ENCODE measurements around the gene FLYWCH2.
A peak's percentile ranks its signal among the peaks of the same experiment; 100 is the strongest.
"Not testable (repeated sequence)": the region's sequence is repeated elsewhere in the genome, so short reads cannot be mapped to it uniquely, and the experiment has no call there.

FLYWCH2 gene

DNA sequence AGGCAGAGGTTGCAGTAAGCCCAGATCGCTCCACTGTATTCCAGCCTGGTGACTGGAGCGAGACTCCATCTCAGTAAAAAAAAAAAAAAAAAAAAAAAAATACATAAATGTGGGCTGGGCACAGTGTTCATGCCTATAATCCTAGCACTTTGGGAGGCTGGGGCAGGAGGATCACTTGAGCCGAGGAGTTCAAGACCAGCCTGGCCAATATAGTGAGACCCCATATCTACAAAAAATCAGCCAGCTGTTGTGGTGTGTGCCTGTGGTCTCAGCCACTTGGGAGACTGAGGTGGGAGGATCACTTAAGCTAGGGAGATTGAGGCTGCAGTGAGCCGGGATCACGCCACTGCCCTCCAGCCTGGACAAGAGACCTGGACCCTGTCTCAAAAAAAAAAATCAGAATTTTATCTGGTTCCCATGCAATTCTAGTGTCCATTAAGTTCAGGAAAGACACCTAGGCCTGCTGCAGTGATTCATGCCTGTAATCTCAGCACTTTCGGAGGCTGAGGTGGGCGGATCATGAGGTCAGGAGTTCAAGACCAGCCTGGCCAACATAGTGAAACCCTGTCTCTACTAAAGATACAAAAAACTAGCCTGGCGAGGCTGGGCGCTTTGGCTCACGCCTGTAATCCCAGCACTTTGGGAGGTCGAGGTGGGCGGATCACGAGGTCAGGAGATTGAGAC is 48.4 kb downstream of the FLYWCH2 start:
- not testable (repeated sequence) for H3K4me2 ChIP-seq (ENCODE audit: insufficient read depth, low read length, poor library complexity, severe bottlenecking); H3K4ac ChIP-seq (ENCODE audit: low read length); H3K23ac ChIP-seq (ENCODE audit: low read depth, low read length, poor library complexity); H2AK5ac ChIP-seq (ENCODE audit: low read depth, low read length); H3K18ac ChIP-seq (ENCODE audit: low read length); H3K9ac ChIP-seq (ENCODE audit: low read depth, low read length, poor library complexity); H3K79me1 ChIP-seq (ENCODE audit: low read depth, low read length); DNase-seq (ENCODE audit: low spot score); H3K4me3 ChIP-seq (ENCODE audit: low read length in 2 of 2); H3K27ac ChIP-seq (replicated peaks; ENCODE audit: low read length); H4K91ac ChIP-seq (ENCODE audit: low read depth, low read length, poor library complexity); H4K8ac ChIP-seq (ENCODE audit: low read depth, low read length); H2BK5ac ChIP-seq (ENCODE audit: low read length); H3K27me3 ChIP-seq (ENCODE audit: control insufficient read depth in 3 of 3, insufficient read depth in 3 of 3, low read depth in 1 of 3, low read length in 3 of 3); H3K4me1 ChIP-seq (ENCODE audit: control insufficient read depth in 2 of 2, insufficient read depth in 1 of 2, low read depth in 1 of 2, low read length in 2 of 2); H2BK120ac ChIP-seq (ENCODE audit: low read depth, low read length); H3K14ac ChIP-seq (ENCODE audit: low read length); H2AFZ ChIP-seq (ENCODE audit: low read length); H3K9me3 ChIP-seq (replicated peaks in 1 of 2; ENCODE audit: control insufficient read depth in 2 of 2, insufficient read depth in 1 of 2, low read depth in 1 of 2, low read length in 2 of 2); H2BK15ac ChIP-seq (ENCODE audit: low read length); H2BK12ac ChIP-seq (ENCODE audit: low read length)
- peaks cover 3 to 28% of the 10 kb centered on the region in 2 donors for H3K36me3 ChIP-seq (replicated peaks in 1 of 2; ENCODE audit: control insufficient read depth in 2 of 2, insufficient read depth in 2 of 2, low read length in 2 of 2)
- no CpG with 5 or more reads among the region's 13 CpGs for WGBS, 2 donors (ENCODE audit: extremely low coverage in 2 of 2, insufficient read length in 2 of 2, insufficient replicate concordance in 1 of 2)

DNA sequence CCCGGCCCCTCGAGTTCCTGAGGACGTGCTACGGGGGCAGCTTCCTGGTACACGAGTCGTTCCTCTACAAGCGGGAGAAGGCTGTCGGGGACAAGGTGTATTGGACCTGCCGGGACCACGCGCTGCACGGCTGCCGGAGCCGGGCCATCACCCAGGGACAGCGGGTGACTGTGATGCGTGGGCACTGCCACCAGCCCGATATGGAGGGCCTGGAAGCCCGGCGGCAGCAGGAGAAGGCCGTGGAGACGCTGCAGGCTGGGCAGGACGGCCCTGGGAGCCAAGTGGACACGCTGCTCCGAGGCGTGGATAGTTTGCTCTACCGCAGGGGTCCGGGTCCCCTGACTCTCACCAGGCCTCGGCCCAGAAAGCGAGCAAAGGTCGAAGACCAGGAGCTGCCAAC is 50.1 kb downstream of the FLYWCH2 start:
- no peak overlapping the region for H2BK5ac ChIP-seq (ENCODE audit: low read length)
- H3K4me2 ChIP-seq (ENCODE audit: insufficient read depth, low read length, poor library complexity, severe bottlenecking): no peak overlapping the region
- peak overlapping the region in 1 of 2 donors; percentile 41 for H3K4me3 ChIP-seq (ENCODE audit: low read length in 2 of 2)
- H3K4ac ChIP-seq (ENCODE audit: low read length): no peak overlapping the region
- no peak overlapping the region for H2BK15ac ChIP-seq (ENCODE audit: low read length)
- H2BK12ac ChIP-seq (ENCODE audit: low read length): no peak overlapping the region
- no peak overlapping the region for H3K9ac ChIP-seq (ENCODE audit: low read depth, low read length, poor library complexity)
- no peak overlapping the region for H3K23ac ChIP-seq (ENCODE audit: low read depth, low read length, poor library complexity)
- no peaks in the 10 kb centered on the region for H3K9me3 ChIP-seq (replicated peaks in 1 of 2; ENCODE audit: control insufficient read depth in 2 of 2, insufficient read depth in 1 of 2, low read depth in 1 of 2, low read length in 2 of 2)
- H3K27ac ChIP-seq (replicated peaks; ENCODE audit: low read length): no peak overlapping the region
- no peak overlapping the region for H2AK5ac ChIP-seq (ENCODE audit: low read depth, low read length)
- H3K18ac ChIP-seq (ENCODE audit: low read length): no peak overlapping the region
- H4K91ac ChIP-seq (ENCODE audit: low read depth, low read length, poor library complexity): no peak overlapping the region
- no peak for DNase-seq (ENCODE audit: low spot score)
- no peak overlapping the region for H2AFZ ChIP-seq (ENCODE audit: low read length)
- peaks cover 0 to 5% of the 10 kb centered on the region in 2 donors for H3K4me1 ChIP-seq (ENCODE audit: control insufficient read depth in 2 of 2, insufficient read depth in 1 of 2, low read depth in 1 of 2, low read length in 2 of 2)
- H2BK120ac ChIP-seq (ENCODE audit: low read depth, low read length): no peak overlapping the region
- H3K79me1 ChIP-seq (ENCODE audit: low read depth, low read length): no peaks in the 10 kb centered on the region
- peaks cover 5 to 42% of the 10 kb centered on the region in 2 donors for H3K36me3 ChIP-seq (replicated peaks in 1 of 2; ENCODE audit: control insufficient read depth in 2 of 2, insufficient read depth in 2 of 2, low read length in 2 of 2)
- H4K8ac ChIP-seq (ENCODE audit: low read depth, low read length): no peak overlapping the region
- no peaks in the 10 kb centered on the region for H3K27me3 ChIP-seq (ENCODE audit: control insufficient read depth in 3 of 3, insufficient read depth in 3 of 3, low read depth in 1 of 3, low read length in 3 of 3)
- WGBS, 2 donors (ENCODE audit: extremely low coverage in 2 of 2, insufficient read length in 2 of 2, insufficient replicate concordance in 1 of 2): no CpG with 5 or more reads among the region's 30 CpGs
- H3K14ac ChIP-seq (ENCODE audit: low read length): no peak overlapping the region

DNA sequence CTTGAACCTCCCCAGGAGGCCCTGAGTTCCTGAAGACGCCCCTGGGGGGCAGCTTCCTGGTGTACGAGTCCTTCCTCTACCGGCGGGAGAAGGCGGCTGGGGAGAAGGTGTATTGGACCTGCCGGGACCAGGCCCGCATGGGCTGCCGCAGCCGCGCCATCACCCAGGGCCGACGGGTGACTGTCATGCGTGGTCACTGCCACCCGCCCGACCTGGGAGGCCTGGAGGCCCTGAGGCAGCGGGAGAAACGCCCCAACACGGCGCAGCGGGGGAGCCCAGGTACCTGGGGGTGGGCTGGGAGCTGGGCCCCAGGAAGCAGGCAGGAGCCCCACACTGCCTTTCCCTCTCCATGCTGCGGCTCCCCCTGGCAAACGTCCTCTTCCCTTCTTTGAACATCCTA is 50.7 kb downstream of the FLYWCH2 start:
- H2BK120ac ChIP-seq (ENCODE audit: low read depth, low read length): no peak overlapping the region

DNA sequence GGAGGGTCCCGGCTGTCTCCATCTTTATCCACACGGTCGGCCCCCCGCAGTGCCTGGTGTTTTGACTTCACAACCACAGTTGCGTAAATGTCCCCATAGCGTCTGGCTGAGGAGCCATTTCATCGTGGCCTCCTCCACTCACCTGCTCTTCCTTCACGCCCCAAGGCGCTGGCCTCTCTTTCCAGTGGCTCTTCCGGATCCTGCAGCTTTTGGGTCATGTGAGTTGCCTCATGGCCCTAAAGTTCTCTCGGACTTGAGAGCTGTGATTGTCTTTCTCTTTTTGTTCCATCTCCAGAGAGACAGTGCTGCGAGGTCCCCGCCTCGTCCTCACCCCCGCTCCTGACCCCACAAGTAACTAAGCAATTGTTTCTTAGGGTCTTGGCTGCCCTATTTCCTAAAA is 51.4 kb downstream of the FLYWCH2 start:
- Histone ChIP-seq H3K14ac (ENCODE audit: low read length) (no peak overlapping the region), H3K36me3 (replicated peaks in 1 of 2; ENCODE audit: control insufficient read depth in 2 of 2, insufficient read depth in 2 of 2, low read length in 2 of 2) (peaks cover 5 to 51% of the 10 kb centered on the region in 2 donors), H3K23ac (ENCODE audit: low read depth, low read length, poor library complexity) (no peak overlapping the region), H2BK120ac (ENCODE audit: low read depth, low read length) (no peak overlapping the region), H4K8ac (ENCODE audit: low read depth, low read length) (no peak overlapping the region), H2BK12ac (ENCODE audit: low read length) (no peak overlapping the region), H3K4me2 (ENCODE audit: insufficient read depth, low read length, poor library complexity, severe bottlenecking) (no peak overlapping the region), H2BK5ac (ENCODE audit: low read length) (no peak overlapping the region), H3K4me3 (ENCODE audit: low read length in 2 of 2) (no peak overlapping the region), H3K27ac (replicated peaks; ENCODE audit: low read length) (no peak overlapping the region), H3K27me3 (ENCODE audit: control insufficient read depth in 3 of 3, insufficient read depth in 3 of 3, low read depth in 1 of 3, low read length in 3 of 3) (no peaks in the 10 kb centered on the region), H3K9ac (ENCODE audit: low read depth, low read length, poor library complexity) (no peak overlapping the region), H3K18ac (ENCODE audit: low read length) (no peak overlapping the region), H4K91ac (ENCODE audit: low read depth, low read length, poor library complexity) (no peak overlapping the region), H3K4me1 (ENCODE audit: control insufficient read depth in 2 of 2, insufficient read depth in 1 of 2, low read depth in 1 of 2, low read length in 2 of 2) (no peaks in the 10 kb centered on the region), H3K4ac (ENCODE audit: low read length) (no peak overlapping the region), H2AK5ac (ENCODE audit: low read depth, low read length) (no peak overlapping the region), H3K79me1 (ENCODE audit: low read depth, low read length) (no peaks in the 10 kb centered on the region), H2BK15ac (ENCODE audit: low read length) (no peak overlapping the region), H2AFZ (ENCODE audit: low read length) (no peak overlapping the region), H3K9me3 (replicated peaks in 1 of 2; ENCODE audit: control insufficient read depth in 2 of 2, insufficient read depth in 1 of 2, low read depth in 1 of 2, low read length in 2 of 2) (no peaks in the 10 kb centered on the region)
- DNase-seq (ENCODE audit: low spot score): no peak
- WGBS, 2 donors (ENCODE audit: extremely low coverage in 2 of 2, insufficient read length in 2 of 2, insufficient replicate concordance in 1 of 2): no CpG with 5 or more reads among the region's 15 CpGs

More for the DNA sequence above, 50.7 kb downstream of the FLYWCH2 start:
- no peak overlapping the region for H3K18ac ChIP-seq (ENCODE audit: low read length)
- H3K27ac ChIP-seq (replicated peaks; ENCODE audit: low read length): no peak overlapping the region
- H3K4me2 ChIP-seq (ENCODE audit: insufficient read depth, low read length, poor library complexity, severe bottlenecking): no peak overlapping the region
- H3K23ac ChIP-seq (ENCODE audit: low read depth, low read length, poor library complexity): no peak overlapping the region
- H3K4me1 ChIP-seq (ENCODE audit: control insufficient read depth in 2 of 2, insufficient read depth in 1 of 2, low read depth in 1 of 2, low read length in 2 of 2): peaks cover 0 to 3% of the 10 kb centered on the region in 2 donors
- H3K4me3 ChIP-seq (ENCODE audit: low read length in 2 of 2): no peak overlapping the region
- DNase-seq (ENCODE audit: low spot score): no peak
- no peak overlapping the region for H2AK5ac ChIP-seq (ENCODE audit: low read depth, low read length)
- H3K14ac ChIP-seq (ENCODE audit: low read length): no peak overlapping the region
- no peak overlapping the region for H3K4ac ChIP-seq (ENCODE audit: low read length)
- H2BK15ac ChIP-seq (ENCODE audit: low read length): no peak overlapping the region
- H2BK5ac ChIP-seq (ENCODE audit: low read length): no peak overlapping the region
- H2BK12ac ChIP-seq (ENCODE audit: low read length): no peak overlapping the region
- H2AFZ ChIP-seq (ENCODE audit: low read length): no peak overlapping the region
- H4K8ac ChIP-seq (ENCODE audit: low read depth, low read length): no peak overlapping the region
- WGBS, 2 donors (ENCODE audit: extremely low coverage in 2 of 2, insufficient read length in 2 of 2, insufficient replicate concordance in 1 of 2): no CpG with 5 or more reads among the region's 22 CpGs
- no peak overlapping the region for H3K9ac ChIP-seq (ENCODE audit: low read depth, low read length, poor library complexity)
- no peak overlapping the region for H4K91ac ChIP-seq (ENCODE audit: low read depth, low read length, poor library complexity)
- H3K27me3 ChIP-seq (ENCODE audit: control insufficient read depth in 3 of 3, insufficient read depth in 3 of 3, low read depth in 1 of 3, low read length in 3 of 3): no peaks in the 10 kb centered on the region
- peaks cover 5 to 44% of the 10 kb centered on the region in 2 donors for H3K36me3 ChIP-seq (replicated peaks in 1 of 2; ENCODE audit: control insufficient read depth in 2 of 2, insufficient read depth in 2 of 2, low read length in 2 of 2)
- H3K79me1 ChIP-seq (ENCODE audit: low read depth, low read length): no peaks in the 10 kb centered on the region
- H3K9me3 ChIP-seq (replicated peaks in 1 of 2; ENCODE audit: control insufficient read depth in 2 of 2, insufficient read depth in 1 of 2, low read depth in 1 of 2, low read length in 2 of 2): no peaks in the 10 kb centered on the region
